ENCODE data around the gene GSN.

- TF ChIP-seq CTCF (IDR thresholded peaks at IDR 0.05; ENCODE audit: low read length): no peak
- TF ChIP-seq EZH2 (IDR thresholded peaks at IDR 0.05; ENCODE audit: borderline replicate concordance, low read length): no peak
These were observed 96.1 kb downstream of the GSN start for GRCh38 chr9:121364077-121364476.

Measured in OCI-LY1 (cell line).